HepG2 (cell line): ENCODE data around the gene ERFL. TPM values are rescaled to one million over a fixed set of nuclear protein-coding genes. Genes with fewer than 3 reads are reported as not detected.

Experiments
- MED13 ChIP-seq: sonication (generic); formaldehyde crosslinking; IDR thresholded peaks from 2 replicates; pipeline ENCODE4 v1.5.0; 2020; ENCODE audit warnings: missing genetic modification reagents
- NFE2L1 ChIP-seq: sonication (generic); formaldehyde crosslinking; IDR thresholded peaks from 2 replicates; pipeline ENCODE4 v1.4.0; 2020; ENCODE audit warnings: missing genetic modification reagents, mild to moderate bottlenecking, borderline replicate concordance
- NKX3-1 ChIP-seq: sonication (generic); formaldehyde crosslinking; IDR thresholded peaks from 2 replicates; pipeline ENCODE4 v1.5.0; 2020; ENCODE audit warnings: missing genetic modification reagents
- PPARG ChIP-seq: conservative IDR thresholded peaks from 2 replicates; pipeline ENCODE4 v1.6.1; 2016; ENCODE audit warnings: missing biosample characterization, missing genetic modification reagents
- SSRP1 ChIP-seq: IDR thresholded peaks from 2 replicates; pipeline ENCODE4 v1.6.1; 2016; ENCODE audit warnings: control low read depth
- ZNF230 ChIP-seq: sonication (generic); formaldehyde crosslinking; IDR thresholded peaks from 2 replicates; pipeline ENCODE4 v1.4.0; 2020; ENCODE audit warnings: mild to moderate bottlenecking, missing genetic modification reagents
- ZNF274 ChIP-seq: sonication (generic); formaldehyde crosslinking; IDR thresholded peaks from 2 replicates; pipeline ENCODE4 v1.5.1; 2020; ENCODE audit warnings: mild to moderate bottlenecking, missing genetic modification reagents
- ZNF501 ChIP-seq: sonication (generic); formaldehyde crosslinking; IDR thresholded peaks from 2 replicates; pipeline ENCODE4 v1.5.1; 2020; ENCODE audit warnings: mild to moderate bottlenecking, moderate library complexity, missing genetic modification reagents
- ZNF782 ChIP-seq: sonication (generic); formaldehyde crosslinking; IDR thresholded peaks from 2 replicates; pipeline ENCODE4 v1.4.0; 2020; ENCODE audit warnings: missing genetic modification reagents, mild to moderate bottlenecking, borderline replicate concordance
- polyA plus RNA-seq, 8 experiments: library from polyadenylated mRNA; depleted of rRNA in 3 of 8; stranded (reverse) in 7 of 8; unstranded in 1 of 8; fragments of >200 nt; fragmentation: Illumina TruSeq in 4 of 8; extraction: Trizol in 4 of 8; gene quantifications; 2 replicates each; pipeline versions ENCODE4 v1.2.1 to v1.2.3, GENCODE V29; 2011 to 2016; ENCODE audit warnings: low read depth in 4 of 8, missing spikeins in 1 of 8, mixed read lengths in 1 of 8; ENCODE audit not compliant: insufficient read depth in 1 of 8
- total RNA-seq, 5 experiments: library from RNA; depleted of rRNA; stranded (reverse); fragments of >200 nt; fragmentation: Illumina TruSeq; extraction: Trizol; gene quantifications; 2 replicates each; pipeline ENCODE4 v1.2.3, GENCODE V29; 2016; ENCODE audit warnings: low read depth in 1 of 5
- TF ChIP-seq, protein P1 (sequence below): sonication (generic); formaldehyde crosslinking; IDR thresholded peaks from 2 replicates; pipeline ENCODE4 v1.4.0; 2020; ENCODE audit warnings: missing genetic modification reagents; ENCODE audit errors: not compliant biosample characterization
- TF ChIP-seq, protein P2 (sequence below): sonication (generic); formaldehyde crosslinking; IDR thresholded peaks from 2 replicates; pipeline ENCODE4 v1.5.1; 2020; ENCODE audit warnings: mild to moderate bottlenecking, missing genetic modification reagents
- TF ChIP-seq, protein P3 (sequence below): sonication (generic); formaldehyde crosslinking; conservative IDR thresholded peaks from 2 replicates; pipeline ENCODE4 v1.8.0; 2022; ENCODE audit warnings: mild to moderate bottlenecking, moderate library complexity, missing genetic modification reagents
- TF ChIP-seq, protein P4 (sequence below): sonication (generic); formaldehyde crosslinking; IDR thresholded peaks from 2 replicates; pipeline ENCODE4 v1.4.0; 2020; ENCODE audit warnings: mild to moderate bottlenecking, missing genetic modification reagents
- TF ChIP-seq, protein P5 (sequence below): sonication (generic); formaldehyde crosslinking; IDR thresholded peaks from 2 replicates; pipeline ENCODE4 v1.8.1; 2023; ENCODE audit warnings: missing genetic modification reagents, mild to moderate bottlenecking, borderline replicate concordance
- TF ChIP-seq, protein P6 (sequence below): sonication (generic); formaldehyde crosslinking; IDR thresholded peaks from 2 replicates; pipeline ENCODE4 v1.9.0; 2021; ENCODE audit warnings: missing genetic modification reagents, mild to moderate bottlenecking, borderline replicate concordance
- TF ChIP-seq, protein P7 (sequence below): fragments of 450-650 bp; IDR thresholded peaks from 2 replicates; pipeline ENCODE4 v1.6.1; 2017
- TF ChIP-seq, protein P8 (sequence below): sonication (generic); formaldehyde crosslinking; IDR thresholded peaks from 2 replicates; pipeline ENCODE4 v1.8.1; 2022; ENCODE audit warnings: mild to moderate bottlenecking, missing genetic modification reagents

The ERFL gene
- total and polyA plus RNA-seq, 2 of the 13 experiments (the other 11 are each of a cell fraction or from before 2014, with no cell fraction given), result not detected

DNA sequence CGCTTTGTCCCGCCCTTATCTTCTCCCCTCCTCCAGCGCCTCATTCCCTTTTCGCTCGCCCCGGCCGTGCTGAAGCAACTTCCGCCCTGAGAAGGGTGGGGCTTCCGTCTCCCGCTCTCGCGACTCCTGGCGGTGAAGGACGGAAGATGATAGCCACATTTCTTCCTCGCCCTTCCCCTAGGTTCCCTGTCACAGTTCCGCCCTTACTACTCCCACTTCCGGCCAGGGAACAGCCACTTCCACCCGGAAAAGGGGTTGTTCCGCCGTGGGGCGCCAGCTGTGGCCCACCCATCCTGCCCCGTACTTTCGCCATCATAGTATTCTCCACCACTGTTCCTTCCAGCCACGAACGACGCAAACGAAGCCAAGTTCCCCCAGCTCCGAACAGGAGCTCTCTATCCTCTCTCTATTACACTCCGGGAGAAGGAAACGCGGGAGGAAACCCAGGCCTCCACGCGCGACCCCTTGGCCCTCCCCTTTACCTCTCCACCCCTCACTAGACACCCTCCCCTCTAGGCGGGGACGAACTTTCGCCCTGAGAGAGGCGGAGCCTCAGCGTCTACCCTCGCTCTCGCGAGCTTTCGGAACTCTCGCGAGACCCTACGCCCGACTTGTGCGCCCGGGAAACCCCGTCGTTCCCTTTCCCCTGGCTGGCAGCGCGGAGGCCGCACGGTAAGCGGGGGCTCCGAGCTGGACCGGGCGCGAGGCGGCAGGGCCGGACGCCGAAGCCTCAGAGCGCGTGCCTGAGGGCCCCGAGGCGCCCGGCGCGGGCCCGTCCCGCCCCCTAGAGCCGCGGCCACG, 68.4 kb downstream of the ERFL start, which contains the start of gene RPS19 (continued):
- TF ChIP-seq, protein P1, sequence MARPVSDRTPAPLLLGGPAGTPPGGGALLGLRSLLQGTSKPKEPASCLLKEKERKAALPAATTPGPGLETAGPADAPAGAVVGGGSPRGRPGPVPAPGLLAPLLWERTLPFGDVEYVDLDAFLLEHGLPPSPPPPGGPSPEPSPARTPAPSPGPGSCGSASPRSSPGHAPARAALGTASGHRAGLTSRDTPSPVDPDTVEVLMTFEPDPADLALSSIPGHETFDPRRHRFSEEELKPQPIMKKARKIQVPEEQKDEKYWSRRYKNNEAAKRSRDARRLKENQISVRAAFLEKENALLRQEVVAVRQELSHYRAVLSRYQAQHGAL (CRISPR knock-in tag), result peak; percentile 55
- TF ChIP-seq NFE2L1 (no peak), ZNF782 (CRISPR knock-in tag) (no peak), ZNF230 (CRISPR knock-in tag) (peak; percentile 51; the same call in 1 of the 2 replicates), SSRP1 (CRISPR knock-in tag) (no peak; the same call in 1 of the 2 replicates), ZNF274 (peak; percentile 75), ZNF501 (CRISPR knock-in tag) (peak; percentile 90), MED13 (CRISPR knock-in tag) (peak; percentile 77; the same call in 1 of the 2 replicates), PPARG (CRISPR knock-in tag) (peak; percentile 73), NKX3-1 (peak; percentile 43)
- TF ChIP-seq, protein P2, sequence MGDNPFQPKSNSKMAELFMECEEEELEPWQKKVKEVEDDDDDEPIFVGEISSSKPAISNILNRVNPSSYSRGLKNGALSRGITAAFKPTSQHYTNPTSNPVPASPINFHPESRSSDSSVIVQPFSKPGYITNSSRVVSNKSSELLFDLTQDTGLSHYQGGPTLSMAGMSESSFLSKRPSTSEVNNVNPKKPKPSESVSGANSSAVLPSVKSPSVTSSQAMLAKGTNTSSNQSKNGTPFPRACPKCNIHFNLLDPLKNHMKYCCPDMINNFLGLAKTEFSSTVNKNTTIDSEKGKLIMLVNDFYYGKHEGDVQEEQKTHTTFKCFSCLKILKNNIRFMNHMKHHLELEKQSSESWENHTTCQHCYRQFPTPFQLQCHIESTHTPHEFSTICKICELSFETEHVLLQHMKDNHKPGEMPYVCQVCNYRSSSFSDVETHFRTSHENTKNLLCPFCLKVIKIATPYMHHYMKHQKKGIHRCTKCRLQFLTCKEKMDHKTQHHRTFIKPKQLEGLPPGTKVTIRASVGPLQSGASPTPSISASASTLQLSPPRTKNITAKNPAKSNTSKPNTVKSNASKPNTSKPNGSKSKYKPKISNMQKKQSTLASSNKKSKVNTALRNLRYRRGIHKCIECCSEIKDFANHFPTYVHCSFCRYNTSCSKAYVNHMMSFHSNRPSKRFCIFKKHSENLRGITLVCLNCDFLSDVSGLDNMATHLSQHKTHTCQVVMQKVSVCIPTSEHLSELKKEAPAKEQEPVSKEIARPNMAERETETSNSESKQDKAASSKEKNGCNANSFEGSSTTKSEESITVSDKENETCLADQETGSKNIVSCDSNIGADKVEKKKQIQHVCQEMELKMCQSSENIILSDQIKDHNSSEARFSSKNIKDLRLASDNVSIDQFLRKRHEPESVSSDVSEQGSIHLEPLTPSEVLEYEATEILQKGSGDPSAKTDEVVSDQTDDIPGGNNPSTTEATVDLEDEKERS (CRISPR knock-in tag), result peak; percentile 61
- TF ChIP-seq, protein P3, sequence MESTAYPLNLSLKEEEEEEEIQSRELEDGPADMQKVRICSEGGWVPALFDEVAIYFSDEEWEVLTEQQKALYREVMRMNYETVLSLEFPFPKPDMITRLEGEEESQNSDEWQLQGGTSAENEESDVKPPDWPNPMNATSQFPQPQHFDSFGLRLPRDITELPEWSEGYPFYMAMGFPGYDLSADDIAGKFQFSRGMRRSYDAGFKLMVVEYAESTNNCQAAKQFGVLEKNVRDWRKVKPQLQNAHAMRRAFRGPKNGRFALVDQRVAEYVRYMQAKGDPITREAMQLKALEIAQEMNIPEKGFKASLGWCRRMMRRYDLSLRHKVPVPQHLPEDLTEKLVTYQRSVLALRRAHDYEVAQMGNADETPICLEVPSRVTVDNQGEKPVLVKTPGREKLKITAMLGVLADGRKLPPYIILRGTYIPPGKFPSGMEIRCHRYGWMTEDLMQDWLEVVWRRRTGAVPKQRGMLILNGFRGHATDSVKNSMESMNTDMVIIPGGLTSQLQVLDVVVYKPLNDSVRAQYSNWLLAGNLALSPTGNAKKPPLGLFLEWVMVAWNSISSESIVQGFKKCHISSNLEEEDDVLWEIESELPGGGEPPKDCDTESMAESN, result peak; percentile 61
- TF ChIP-seq, protein P4, sequence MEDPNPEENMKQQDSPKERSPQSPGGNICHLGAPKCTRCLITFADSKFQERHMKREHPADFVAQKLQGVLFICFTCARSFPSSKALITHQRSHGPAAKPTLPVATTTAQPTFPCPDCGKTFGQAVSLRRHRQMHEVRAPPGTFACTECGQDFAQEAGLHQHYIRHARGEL (CRISPR knock-in tag), result no peak
- TF ChIP-seq, protein P5, sequence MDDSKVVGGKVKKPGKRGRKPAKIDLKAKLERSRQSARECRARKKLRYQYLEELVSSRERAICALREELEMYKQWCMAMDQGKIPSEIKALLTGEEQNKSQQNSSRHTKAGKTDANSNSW (CRISPR knock-in tag), result no peak; the same call in 1 of the 2 replicates
- TF ChIP-seq, protein P6, sequence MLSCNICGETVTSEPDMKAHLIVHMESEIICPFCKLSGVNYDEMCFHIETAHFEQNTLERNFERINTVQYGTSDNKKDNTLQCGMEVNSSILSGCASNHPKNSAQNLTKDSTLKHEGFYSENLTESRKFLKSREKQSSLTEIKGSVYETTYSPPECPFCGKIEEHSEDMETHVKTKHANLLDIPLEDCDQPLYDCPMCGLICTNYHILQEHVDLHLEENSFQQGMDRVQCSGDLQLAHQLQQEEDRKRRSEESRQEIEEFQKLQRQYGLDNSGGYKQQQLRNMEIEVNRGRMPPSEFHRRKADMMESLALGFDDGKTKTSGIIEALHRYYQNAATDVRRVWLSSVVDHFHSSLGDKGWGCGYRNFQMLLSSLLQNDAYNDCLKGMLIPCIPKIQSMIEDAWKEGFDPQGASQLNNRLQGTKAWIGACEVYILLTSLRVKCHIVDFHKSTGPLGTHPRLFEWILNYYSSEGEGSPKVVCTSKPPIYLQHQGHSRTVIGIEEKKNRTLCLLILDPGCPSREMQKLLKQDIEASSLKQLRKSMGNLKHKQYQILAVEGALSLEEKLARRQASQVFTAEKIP (CRISPR knock-in tag), result no peak
- TF ChIP-seq, protein P7, sequence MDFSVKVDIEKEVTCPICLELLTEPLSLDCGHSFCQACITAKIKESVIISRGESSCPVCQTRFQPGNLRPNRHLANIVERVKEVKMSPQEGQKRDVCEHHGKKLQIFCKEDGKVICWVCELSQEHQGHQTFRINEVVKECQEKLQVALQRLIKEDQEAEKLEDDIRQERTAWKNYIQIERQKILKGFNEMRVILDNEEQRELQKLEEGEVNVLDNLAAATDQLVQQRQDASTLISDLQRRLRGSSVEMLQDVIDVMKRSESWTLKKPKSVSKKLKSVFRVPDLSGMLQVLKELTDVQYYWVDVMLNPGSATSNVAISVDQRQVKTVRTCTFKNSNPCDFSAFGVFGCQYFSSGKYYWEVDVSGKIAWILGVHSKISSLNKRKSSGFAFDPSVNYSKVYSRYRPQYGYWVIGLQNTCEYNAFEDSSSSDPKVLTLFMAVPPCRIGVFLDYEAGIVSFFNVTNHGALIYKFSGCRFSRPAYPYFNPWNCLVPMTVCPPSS, result no peak
- TF ChIP-seq, protein P8, sequence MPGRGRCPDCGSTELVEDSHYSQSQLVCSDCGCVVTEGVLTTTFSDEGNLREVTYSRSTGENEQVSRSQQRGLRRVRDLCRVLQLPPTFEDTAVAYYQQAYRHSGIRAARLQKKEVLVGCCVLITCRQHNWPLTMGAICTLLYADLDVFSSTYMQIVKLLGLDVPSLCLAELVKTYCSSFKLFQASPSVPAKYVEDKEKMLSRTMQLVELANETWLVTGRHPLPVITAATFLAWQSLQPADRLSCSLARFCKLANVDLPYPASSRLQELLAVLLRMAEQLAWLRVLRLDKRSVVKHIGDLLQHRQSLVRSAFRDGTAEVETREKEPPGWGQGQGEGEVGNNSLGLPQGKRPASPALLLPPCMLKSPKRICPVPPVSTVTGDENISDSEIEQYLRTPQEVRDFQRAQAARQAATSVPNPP (CRISPR knock-in tag), result peak; percentile 63; the same call in 1 of the 2 replicates
